Measurements from ENCODE around the gene TMEM253.

Gene TMEM253

DNA sequence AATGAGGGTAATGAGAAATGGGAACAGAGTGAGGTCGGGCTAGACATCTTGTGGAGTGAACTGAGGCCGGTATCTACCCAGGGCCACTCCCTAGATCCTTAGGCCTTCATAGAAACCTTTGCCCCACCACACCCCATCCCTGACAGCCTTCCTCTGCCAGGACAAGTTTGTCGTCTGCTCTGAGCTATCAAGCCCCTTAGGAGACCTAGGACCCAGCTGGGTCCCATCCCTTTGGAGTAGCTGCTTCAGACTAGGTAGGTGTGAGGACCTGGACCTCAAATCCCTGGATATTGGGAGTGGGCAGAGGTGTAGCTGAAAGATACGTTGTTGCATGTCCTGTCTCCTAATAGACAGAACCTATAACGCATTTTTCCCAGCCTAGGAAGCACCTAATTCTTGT lies at the start of gene TMEM253:
Gene TMEM253 (plus strand): TSS at position 136 of the 400 bp plus-strand sequence. CDS start 278 bp downstream, outside the sequence.
- no peak for DNase-seq (ENCODE audit: low read depth)

DNA sequence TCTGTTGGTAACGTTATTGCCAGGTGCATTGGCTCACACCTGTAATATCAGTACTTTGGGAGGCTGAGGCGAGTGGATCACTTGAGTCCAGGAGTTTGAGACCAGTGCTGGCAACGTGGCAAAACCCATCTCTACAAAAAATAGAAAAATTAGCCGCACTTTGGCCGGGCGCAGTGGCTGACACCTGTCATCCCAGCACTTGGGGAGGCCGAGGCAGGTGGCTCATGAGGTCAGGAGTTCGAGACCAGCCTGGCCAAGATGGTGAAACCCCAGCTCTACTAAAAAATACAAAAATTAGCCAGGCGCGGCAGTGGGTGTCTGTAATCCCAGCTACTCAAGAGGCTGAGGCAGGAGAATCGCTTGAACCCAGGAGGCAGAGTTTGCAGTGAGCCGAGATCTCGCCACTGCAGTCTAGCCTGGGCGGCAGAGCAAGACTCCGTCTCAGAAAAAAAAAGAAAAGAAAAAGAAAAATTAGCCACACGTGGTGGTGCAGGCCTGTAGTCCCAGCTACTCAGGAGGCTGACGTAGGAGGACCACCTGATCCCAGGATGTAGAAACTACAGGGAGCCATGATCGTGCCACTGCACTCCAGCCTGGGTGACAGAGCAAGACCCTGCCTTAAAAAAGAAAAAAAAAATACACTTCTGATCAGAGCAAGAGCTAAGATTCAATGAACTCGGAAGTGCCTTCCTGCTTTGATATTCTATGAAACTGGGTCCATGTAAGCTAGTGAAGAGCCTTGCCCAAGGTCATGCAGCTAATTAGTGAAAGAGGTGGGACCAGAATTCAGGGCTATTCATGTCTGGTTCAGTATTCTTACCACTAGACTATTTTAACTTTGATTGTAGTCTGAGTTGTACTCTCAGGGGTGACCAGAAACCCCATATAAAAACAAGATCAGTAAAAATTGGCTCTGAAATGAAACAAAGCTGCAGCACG lies 47.4 kb upstream of the TMEM253 start:
- DNase-seq (ENCODE audit: low read depth), result no peak

DNA sequence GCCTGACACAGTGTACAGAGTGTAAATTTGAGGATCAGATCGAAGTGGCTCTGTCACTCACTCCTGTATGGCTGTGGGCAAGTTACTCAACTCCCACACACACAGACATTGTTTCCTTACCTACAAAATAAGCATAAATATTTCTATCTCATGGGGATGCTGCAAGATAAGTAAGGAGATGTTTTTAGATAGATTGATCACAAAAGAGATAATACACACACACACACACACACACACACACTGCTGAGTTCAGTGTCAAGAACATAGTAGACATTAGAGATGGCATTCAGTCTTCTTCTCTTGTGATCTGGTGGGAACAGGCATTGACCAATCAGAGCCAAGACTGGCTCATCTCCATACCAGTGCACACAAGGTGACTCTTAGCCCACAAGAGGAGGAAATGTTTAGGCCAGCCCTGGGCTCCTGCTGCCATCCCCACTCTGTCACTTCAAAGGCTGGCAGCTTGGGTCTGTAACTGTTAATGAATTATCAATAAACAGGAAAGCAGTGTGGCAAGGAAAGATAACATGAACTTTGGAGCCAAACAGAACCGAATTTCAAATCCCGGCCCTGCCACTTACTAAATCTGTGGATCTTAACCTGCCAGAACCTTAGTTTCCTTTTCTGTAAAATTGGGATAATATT lies 46.6 kb upstream of the TMEM253 start:
- no peak for DNase-seq (ENCODE audit: low read depth)

DNA sequence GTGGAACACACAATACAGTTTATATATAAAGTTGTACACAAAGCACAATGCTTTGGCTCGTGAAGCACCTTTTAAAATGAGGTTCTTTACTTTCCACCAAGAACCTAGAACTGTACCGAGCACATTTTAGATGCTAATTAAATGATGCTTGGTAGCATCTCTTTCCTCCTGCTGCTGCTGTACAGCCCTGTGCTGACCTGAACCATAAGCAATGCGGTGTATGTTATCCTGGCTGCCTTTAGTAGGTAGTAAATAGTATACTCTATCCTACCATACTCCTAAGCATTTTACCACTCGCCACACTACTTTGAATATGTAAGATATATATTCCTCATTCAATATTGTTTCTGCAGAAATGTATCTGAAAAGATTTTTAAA lies 46.1 kb upstream of the TMEM253 start:
- no peak for DNase-seq (ENCODE audit: low read depth)

DNA sequence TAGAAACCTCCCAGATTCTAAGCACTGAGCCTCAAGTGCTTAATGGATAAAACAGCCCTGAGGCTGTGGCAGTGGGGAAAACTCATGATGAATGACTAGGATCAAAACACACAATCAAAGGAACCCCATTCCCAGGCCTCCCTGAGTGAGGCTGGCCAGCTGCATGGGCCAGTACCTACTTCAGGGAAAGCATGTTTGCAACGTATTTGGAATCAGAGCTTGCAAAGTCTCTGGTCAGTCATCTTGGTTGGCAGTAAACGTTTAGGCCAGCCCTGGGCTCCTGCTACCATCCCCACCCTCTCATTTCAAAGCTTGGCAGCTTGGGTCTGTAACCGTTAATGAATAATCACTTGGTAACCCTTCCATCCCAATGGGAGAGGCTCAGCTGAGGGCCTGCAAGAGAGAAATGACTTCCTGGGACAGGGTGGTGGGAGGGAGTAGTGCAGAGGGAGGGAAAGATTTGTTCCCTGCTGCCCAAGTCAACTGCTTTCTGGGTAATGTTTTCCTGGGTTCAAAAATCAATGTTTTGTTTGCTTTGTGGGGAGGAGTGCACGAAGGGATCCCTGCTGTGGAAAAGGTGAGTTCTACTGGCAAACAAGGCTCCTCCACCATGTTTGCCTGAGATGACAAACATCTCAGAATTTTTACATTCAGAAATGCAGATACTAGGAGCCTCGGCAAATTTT lies 45.3 kb upstream of the TMEM253 start:
- no peak for DNase-seq (ENCODE audit: low read depth)

DNA sequence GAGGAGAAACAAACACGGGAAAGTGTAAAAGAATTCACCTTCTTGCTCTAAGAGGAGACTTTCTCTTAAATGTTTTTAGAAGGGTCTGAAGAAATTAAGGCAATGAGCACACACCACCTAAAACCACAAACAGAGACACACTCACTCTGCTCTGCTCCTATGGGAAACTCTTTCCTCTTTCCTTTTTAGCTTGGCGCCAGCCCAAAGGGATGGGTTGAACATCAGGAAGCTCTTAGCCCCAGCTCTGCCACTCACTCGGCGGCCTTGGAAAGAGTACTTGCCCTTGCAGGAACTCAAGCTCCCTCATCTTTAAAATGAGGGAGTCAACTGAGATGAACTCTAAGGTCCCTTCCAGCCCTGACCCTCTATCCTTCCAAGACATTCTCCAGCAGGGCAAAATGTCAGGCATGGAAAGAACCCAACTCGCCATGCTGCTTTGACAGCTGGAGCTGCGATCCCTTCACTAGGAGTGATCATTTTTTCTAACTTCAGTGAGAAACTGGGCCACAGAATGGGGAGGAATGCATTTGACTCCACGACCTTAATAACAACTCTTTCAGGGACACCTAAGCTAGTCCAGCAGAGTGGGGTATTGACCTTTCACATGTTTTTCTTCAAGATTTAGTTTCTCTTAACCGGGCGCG lies 44.2 kb upstream of the TMEM253 start:
- DNase-seq (ENCODE audit: low read depth), result no peak

DNA sequence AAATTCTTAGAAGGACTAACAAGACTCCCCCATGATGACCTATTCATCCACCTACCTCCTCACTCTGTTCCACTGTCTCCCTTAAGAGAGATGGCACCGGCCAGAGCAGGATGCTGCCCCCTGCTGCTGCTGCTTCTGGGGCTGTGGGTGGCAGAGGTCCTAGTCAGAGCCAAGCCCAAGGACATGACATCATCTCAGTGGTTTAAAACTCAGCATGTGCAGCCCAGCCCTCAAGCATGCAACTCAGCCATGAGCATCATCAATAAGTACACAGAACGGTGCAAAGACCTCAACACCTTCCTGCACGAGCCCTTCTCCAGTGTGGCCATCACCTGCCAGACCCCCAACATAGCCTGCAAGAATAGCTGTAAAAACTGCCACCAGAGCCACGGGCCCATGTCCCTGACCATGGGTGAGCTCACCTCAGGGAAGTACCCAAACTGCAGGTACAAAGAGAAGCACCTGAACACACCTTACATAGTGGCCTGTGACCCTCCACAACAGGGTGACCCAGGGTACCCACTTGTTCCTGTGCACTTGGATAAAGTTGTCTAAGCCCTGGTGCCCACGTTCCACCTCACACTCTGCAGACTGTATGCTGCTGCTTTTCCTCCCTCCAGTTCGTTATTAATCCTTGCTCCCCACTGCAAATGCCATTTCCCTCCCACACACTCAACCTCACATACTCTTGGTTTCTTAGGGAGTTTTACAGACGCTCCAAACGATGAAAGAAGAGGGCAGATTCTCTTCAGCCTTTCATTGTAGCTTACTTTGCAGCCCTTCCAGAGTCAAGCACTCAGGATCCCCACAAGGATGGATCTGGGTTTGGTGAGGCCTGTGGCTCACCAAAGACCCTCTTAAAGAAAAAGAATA lies 42.8 kb upstream of the TMEM253 start, which contains the start of gene RNASE8:
Gene RNASE8 (plus strand): TSS at position 20 of the 873 bp plus-strand sequence. CDS start 71 bp downstream, at position 91.
- DNase-seq (ENCODE audit: low read depth), result no peak

DNA sequence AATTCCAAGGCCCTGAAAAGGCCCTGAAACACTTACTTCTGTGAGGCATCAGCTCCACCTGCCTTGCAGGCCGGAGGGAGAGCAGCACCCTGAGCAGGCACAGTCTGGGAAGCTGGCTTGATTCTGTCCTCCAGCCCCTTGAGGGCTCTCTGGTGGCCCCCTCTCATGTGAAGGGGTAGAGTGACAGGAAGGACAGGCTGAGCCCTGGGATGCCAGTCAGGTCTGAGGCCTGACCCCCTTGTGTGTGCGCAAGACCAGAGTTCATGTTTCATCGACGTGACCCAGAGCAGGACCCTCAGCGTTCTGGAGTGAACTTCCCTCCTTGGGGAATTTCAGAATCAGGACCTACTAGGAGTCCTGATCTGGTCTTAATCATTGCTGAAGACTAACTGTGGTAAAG lies 42.0 kb upstream of the TMEM253 start:
- DNase-seq (ENCODE audit: low read depth), result no peak

DNA sequence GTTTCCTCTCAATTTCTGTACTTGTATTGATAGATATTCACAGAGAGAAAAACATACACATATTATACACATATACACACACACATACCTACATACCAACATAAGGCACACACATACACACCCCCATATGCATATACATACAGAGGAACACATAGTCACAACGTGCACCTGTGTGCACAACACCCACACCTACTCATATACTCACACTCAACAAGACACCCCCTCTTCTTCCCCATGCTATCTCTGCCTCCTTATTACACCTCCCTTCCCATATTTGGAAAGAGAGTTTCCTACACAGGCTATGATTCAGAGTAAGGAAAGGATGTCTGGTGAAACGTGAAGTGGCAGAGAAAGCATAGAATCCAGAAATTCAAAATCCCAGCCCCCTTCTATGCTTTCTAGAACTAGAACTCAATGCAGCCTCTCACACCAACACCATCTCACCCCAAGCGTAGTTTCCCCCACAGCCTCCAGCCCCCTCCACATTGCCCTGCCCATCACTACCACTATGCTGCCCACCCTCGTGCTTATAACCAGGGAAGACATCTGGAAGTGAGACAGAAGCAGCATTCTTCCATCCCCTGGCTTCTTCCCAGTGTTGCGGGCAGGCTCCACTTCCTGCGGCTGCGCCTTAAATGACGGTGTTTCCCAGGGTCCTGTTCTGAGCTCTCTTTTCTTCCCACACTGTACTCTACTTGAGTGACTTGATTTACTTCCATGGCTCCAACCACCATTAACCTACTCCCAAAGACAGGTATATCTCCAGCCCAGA lies 40.8 kb upstream of the TMEM253 start:
- DNase-seq (ENCODE audit: low read depth), result no peak

DNA sequence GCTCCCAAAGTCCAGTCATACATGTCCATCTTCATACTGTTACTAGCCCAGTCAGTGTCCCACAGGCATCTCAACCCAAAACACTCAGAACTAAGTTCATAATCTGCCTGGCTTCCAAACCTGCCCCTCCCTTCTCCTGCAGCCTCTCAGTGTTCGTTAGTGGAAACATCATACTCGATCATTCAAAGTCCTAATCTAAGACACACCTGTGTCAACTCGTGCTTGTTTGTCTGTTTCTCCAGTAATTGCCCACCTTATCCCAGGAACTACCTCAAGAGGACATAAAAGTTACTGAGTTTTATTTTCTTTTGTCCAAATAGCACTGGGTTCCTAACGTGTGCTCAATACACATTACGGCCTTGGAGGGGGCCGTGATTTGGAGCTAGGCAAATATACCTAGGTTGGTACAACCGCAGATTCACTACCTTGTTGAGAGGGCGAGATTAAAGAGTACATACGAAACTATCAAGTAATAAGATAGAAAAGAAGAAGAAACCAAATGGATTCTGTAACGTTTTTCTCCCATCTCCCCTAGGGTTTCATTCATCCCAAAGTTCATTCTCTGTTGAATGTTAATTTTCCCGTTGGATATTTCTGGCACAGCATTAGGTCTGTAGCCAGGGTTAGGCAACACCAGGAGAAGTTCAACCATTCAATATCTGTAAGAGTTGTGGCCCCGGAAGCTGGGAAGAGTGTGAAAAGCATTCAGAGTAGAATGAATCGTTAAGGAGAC lies 40.1 kb upstream of the TMEM253 start:
- DNase-seq (ENCODE audit: low read depth), result no peak

DNA sequence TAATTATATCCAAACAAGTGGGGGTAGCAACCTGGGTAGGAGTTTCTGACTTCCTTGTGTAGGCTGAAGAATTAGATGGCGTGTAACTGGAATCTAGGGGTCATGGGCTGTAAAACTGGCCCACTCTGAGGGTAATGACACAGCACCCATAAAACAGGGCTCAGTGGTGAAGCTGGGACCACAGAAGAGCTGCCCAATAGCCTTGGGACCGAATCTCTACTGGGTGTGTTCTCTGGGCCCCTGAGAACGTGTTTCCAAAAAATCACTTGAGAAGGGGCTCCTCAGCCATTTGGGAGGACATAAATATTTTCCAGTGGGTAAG lies 39.6 kb upstream of the TMEM253 start:
- DNase-seq (ENCODE audit: low read depth), result no peak

DNA sequence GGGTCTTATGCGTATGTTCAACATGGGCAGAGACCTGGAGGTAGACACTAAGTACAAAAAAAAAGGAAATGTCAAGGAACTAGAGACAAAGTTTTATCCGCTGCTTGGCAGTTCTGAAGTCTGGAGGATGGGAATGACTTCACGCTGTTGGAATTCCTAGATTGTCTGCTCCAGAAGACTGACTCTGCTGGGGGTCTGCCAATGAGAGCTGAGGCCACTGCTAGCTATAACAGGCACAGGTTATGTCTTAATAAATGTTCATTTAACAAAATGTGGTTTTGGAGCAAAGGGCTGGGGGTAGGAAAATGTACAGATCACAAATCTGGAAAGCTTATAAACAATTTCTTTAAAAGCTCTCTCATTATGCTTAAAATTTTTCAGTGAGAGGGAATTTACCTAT lies 37.4 kb upstream of the TMEM253 start:
- no peak for DNase-seq (ENCODE audit: low read depth)

DNA sequence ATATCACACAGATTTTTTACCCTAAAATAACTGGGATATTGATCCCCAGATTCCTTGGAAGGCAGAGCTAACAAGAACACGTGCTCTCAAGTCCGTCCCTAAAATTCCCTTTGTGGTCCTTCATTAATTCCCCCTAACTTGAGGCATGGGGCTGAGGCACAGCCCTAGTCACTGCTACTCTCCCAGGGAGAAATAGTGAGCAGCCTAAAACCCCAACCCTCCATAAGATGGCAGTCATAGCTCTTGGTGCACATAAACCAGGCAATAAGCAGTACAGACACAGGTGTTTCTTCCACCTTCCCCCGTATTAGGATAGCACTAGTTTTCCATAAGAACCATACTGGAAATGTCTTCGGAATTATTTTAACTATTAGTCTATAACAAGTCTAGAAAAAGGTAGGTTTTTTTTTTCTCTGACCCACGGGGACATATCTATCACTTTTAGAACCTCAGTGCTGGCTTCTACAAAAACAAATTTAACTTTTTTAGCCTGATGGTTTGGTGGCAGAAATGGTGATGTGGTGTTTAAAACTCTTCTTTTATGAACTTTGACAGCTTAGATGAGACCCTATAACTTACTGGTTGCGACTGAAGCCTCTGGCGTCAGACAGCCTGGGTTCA lies 33.9 kb upstream of the TMEM253 start:
- DNase-seq (ENCODE audit: low read depth), result no peak

DNA sequence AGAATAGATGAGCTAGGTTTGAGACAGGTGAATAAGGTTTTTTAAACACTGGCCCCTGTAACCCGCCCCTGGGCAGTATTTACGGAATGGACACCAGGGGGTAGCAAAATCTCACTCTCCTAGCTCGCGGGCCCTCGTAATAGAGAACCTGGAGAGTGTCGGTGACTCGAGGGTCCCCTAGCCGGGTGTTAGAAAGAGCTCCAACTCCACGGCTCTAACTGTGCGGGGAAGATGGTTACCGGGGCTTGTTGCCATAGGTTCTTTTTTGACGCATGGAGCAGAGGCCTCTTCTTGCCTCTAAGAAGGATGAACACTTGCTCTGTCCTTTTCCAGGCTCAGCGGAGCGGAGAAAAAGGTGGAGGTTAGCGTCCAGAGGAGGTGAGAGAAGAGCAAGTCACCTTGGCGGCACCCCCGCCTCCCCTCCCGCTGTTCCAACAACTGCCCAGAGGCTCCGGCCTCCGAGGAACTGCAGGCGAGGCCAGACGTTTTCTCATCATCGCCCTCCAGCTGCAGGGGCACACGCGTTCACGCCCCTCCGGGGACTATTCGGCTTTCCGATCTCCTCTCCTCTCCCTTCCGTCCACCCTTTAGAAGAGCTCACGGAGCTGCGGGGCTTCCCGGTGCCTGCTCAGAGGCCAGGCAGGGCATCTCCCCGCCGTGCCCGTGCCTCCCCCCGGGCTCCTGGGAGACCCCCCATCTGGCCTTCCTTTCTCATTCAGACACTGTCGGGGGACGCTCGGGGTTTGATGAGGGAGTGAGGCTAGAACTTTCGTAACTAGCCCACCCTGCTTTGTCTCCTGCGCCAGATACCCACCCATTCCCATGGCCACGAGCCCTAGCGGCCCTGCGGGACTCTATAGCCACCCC lies 32.1 kb upstream of the TMEM253 start:
- DNase-seq (ENCODE audit: low read depth), result no peak

DNA sequence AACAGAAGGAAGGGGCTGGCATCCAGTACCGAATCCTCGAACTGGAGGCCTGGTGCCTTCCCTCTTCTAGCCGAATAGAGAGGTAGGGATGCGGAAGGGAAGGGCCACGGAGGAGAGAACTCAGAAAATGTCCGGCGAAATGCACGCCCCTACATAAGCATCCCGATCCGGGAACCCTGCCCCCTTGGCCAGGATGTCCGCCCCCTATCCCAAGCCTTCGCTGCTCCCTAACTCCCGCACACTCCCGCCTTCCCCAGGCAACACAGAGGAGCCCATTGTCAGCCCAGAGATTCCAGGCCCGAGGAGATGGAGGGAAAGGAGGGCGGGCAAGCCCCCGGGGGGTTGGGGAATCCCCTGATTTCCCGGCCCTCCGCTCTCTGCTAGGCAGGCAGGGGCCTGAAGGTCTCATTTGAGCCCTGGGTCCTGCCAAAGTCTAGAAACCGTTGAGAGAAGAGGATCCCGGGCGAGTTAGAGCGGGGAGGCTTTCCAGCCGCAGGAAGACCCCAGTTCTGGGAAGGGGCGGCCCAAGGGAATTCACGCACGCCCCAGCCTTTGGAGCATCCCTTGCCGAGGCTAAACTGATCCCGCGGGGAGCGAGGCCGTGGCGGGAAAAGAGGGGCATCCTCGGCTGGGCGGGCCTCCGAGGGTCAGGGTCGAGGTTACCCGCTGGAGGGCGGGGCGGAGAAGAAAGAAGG lies 31.3 kb upstream of the TMEM253 start:
- no peak for DNase-seq (ENCODE audit: low read depth)

DNA sequence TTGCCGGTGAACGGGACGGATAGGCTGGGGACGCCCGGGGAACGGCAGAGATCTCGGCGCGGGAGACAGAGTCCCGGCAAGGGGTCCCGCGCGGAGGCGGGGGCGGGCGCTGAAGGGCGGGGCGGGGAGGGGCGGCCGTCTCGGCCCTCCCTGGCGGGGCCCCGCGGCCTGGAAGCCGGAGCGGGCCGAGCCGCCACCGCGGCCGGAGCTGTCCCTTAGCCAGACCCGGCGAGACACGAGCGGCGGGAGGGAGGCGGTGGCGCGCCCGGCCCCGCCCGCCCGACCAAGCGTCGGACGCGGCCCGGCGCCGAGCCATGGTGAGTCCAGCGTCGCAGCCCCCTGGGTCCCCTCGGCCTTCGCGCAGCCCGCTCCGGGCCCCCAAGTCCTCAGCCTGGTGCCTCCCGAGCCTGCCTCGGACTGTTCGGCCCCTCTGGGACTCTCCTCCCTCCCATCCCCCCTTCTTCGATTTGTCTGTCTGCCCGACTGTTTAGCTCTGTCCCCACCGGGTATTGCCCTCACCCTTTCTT lies 30.7 kb upstream of the TMEM253 start, which contains the start of gene ARHGEF40:
Gene ARHGEF40 (plus strand): TSS at position 222 of the 527 bp plus-strand sequence. CDS start 93 bp downstream, at position 315.
- no peak for DNase-seq (ENCODE audit: low read depth)

DNA sequence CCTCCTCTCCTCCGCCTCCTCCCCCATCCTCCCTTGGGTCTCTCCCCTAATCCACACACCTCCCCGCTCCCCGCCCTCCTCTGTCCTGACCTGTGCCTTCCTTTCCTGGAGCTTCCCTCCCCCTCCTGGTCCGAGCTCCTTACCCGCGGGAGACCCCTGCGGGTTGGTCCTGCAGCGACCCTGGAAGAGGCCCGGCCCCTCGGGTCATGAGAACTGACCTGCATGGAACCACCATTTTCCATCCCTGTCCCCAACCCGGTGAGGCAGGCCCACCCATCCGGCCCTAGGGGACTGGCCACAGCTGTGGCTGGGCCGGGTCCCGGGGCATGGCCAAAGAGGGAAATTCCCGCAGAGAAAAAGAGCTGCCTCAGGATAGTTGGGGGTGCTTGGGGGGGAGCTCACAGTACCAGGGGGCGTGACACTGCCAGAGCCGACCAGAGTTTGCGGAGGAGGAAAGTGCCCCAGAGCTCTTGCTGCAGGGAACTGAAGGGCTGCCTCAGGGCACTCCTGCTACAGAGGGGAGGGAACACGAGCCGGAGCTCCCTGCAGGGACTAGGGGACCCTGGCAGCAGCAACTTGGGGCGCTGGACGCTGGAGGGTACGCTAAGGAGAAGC lies 30.1 kb upstream of the TMEM253 start:
- no peak for DNase-seq (ENCODE audit: low read depth)

Data from HS-27A (cell line).